ENCODE data around the gene BAIAP2. TPM values are rescaled to one million over a fixed set of nuclear protein-coding genes. Genes with fewer than 3 reads are reported as not detected.
A peak's percentile ranks its signal among the peaks of the same experiment; 100 is the strongest.

BAIAP2 gene
- total and polyA plus RNA-seq, 2 of the 13 experiments (the other 11 are each of a cell fraction or from before 2014, with no cell fraction given): 22.5 to 24.0 TPM

DNA sequence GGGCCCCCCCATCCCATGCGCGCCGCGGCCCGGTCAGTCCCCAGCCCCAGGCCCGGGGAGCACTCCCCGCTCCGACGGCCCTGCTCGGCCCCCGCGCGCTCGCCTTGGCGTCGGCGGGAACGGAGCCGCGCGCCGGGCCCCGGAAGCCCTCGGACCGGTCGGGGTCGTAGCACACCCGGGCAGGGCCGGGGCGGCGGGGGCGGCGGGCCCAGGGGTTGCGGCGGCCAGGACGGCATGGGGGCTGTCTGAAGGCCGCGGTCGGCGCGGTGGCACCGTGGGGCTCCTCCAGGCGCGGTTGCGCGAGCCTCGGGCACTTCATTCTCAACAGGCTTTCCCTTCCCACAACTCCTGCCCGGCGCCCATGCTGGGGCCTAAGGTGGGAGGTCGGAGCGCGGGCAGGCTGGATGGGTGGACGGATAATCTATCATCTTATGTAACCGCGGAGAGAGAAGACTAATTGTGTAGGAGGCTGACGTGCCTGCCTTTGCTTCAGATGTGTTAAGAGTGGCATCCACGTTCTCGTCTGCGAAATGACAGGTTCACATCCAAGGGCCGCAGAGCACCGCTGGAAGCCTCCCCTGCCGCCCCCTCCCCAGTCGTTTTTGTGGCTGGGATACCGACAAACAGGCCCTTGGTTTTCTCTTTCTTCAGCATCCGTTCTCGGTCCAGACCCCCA lies 708 bp downstream of the BAIAP2 start (continued):
- TF ChIP-seq ATF7-NPFF (CRISPR knock-in tag; IDR thresholded peaks at IDR 0.05; ENCODE audit: low read depth) (no peak), LBX2 (CRISPR knock-in tag; IDR thresholded peaks at IDR 0.05; ENCODE audit: borderline replicate concordance) (0 out of 2 replicates have a peak, but pooled peaks have one; percentile 7), IKZF4 (CRISPR knock-in tag; IDR thresholded peaks at IDR 0.05; ENCODE audit: borderline replicate concordance, low read depth, not compliant biosample characterization) (peak; percentile 10), SIN3A (IDR thresholded peaks at IDR 0.05; ENCODE audit: borderline replicate concordance, low read depth, low read length) (peak; percentile 54; the same call in 1 of the 2 replicates), ZNF263 (CRISPR knock-in tag; IDR thresholded peaks at IDR 0.05) (peak; percentile 85; the same call in 1 of the 2 replicates), ESRRA (CRISPR knock-in tag; IDR thresholded peaks at IDR 0.05; ENCODE audit: low read depth) (0 out of 2 replicates have a peak, but pooled peaks have one; percentile 11), ELF3 (CRISPR knock-in tag; IDR thresholded peaks at IDR 0.05) (0 out of 2 replicates have a peak, but pooled peaks have one; percentile 11), ZNF761 (CRISPR knock-in tag; conservative IDR thresholded peaks at IDR 0.05) (no peak), SSRP1 (CRISPR knock-in tag; IDR thresholded peaks at IDR 0.05) (no peak), ZFYVE20 (CRISPR knock-in tag; IDR thresholded peaks at IDR 0.05; ENCODE audit: borderline replicate concordance, low read depth) (no peak), ZNF276 (CRISPR knock-in tag; IDR thresholded peaks at IDR 0.05; ENCODE audit: low read depth) (no peak), ZNF34 (CRISPR knock-in tag; IDR thresholded peaks at IDR 0.05; ENCODE audit: borderline replicate concordance) (0 out of 2 replicates have a peak, but pooled peaks have one; percentile 21), ZNF460 (CRISPR knock-in tag; IDR thresholded peaks at IDR 0.05; ENCODE audit: borderline replicate concordance) (no peak), ZNF264 (CRISPR knock-in tag; IDR thresholded peaks at IDR 0.05) (peak; percentile 41; the same call in 1 of the 2 replicates)
- TF ChIP-seq, protein P1, sequence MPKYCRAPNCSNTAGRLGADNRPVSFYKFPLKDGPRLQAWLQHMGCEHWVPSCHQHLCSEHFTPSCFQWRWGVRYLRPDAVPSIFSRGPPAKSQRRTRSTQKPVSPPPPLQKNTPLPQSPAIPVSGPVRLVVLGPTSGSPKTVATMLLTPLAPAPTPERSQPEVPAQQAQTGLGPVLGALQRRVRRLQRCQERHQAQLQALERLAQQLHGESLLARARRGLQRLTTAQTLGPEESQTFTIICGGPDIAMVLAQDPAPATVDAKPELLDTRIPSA (CRISPR knock-in tag; IDR thresholded peaks at IDR 0.05; ENCODE audit: borderline replicate concordance): no peak
- TF ChIP-seq, protein P2, sequence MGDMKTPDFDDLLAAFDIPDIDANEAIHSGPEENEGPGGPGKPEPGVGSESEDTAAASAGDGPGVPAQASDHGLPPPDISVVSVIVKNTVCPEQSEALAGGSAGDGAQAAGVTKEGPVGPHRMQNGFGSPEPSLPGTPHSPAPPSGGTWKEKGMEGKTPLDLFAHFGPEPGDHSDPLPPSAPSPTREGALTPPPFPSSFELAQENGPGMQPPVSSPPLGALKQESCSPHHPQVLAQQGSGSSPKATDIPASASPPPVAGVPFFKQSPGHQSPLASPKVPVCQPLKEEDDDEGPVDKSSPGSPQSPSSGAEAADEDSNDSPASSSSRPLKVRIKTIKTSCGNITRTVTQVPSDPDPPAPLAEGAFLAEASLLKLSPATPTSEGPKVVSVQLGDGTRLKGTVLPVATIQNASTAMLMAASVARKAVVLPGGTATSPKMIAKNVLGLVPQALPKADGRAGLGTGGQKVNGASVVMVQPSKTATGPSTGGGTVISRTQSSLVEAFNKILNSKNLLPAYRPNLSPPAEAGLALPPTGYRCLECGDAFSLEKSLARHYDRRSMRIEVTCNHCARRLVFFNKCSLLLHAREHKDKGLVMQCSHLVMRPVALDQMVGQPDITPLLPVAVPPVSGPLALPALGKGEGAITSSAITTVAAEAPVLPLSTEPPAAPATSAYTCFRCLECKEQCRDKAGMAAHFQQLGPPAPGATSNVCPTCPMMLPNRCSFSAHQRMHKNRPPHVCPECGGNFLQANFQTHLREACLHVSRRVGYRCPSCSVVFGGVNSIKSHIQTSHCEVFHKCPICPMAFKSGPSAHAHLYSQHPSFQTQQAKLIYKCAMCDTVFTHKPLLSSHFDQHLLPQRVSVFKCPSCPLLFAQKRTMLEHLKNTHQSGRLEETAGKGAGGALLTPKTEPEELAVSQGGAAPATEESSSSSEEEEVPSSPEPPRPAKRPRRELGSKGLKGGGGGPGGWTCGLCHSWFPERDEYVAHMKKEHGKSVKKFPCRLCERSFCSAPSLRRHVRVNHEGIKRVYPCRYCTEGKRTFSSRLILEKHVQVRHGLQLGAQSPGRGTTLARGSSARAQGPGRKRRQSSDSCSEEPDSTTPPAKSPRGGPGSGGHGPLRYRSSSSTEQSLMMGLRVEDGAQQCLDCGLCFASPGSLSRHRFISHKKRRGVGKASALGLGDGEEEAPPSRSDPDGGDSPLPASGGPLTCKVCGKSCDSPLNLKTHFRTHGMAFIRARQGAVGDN (CRISPR knock-in tag; IDR thresholded peaks at IDR 0.05): peak; percentile 63; the same call in 1 of the 2 replicates
- TF ChIP-seq, protein P3, sequence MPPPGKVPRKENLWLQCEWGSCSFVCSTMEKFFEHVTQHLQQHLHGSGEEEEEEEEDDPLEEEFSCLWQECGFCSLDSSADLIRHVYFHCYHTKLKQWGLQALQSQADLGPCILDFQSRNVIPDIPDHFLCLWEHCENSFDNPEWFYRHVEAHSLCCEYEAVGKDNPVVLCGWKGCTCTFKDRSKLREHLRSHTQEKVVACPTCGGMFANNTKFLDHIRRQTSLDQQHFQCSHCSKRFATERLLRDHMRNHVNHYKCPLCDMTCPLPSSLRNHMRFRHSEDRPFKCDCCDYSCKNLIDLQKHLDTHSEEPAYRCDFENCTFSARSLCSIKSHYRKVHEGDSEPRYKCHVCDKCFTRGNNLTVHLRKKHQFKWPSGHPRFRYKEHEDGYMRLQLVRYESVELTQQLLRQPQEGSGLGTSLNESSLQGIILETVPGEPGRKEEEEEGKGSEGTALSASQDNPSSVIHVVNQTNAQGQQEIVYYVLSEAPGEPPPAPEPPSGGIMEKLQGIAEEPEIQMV (CRISPR knock-in tag; IDR thresholded peaks at IDR 0.05; ENCODE audit: low read depth): peak; percentile 64; the same call in 1 of the 2 replicates
- TF ChIP-seq, protein P4, sequence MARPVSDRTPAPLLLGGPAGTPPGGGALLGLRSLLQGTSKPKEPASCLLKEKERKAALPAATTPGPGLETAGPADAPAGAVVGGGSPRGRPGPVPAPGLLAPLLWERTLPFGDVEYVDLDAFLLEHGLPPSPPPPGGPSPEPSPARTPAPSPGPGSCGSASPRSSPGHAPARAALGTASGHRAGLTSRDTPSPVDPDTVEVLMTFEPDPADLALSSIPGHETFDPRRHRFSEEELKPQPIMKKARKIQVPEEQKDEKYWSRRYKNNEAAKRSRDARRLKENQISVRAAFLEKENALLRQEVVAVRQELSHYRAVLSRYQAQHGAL (CRISPR knock-in tag; IDR thresholded peaks at IDR 0.05; ENCODE audit: not compliant biosample characterization): peak; percentile 44
